Small intestine (tissue), 7 donors: Measurements from ENCODE around the gene ACSS3. TPM values are rescaled to one million over a fixed set of nuclear protein-coding genes. Genes with fewer than 3 reads are reported as not detected.

ENCODE experiments used
- DNase-seq, 2 donors: peaks; one replicate each; pipeline versions ENCODE4 v3.0.0 to v3.0.0-alpha.2; 2013
- FAIRE-seq: peaks from 2 replicates; lab custom pipeline; 2012; peaks lifted over from hg19 to GRCh38; lab: Jason Lieb, UNC
- H3K27ac ChIP-seq, 3 donors: one replicate each; pipeline ENCODE4 v1.5.1; 2013; ENCODE audit warnings: low read length in 2 of 3, mild to moderate bottlenecking in 2 of 3, control low read depth in 1 of 3, inconsistent platforms in 1 of 3, low read depth in 1 of 3, moderate library complexity in 1 of 3
- H3K27me3 ChIP-seq, 3 donors: one replicate each; pipeline ENCODE4 v1.6.1; 2013; ENCODE audit warnings: low read length in 3 of 3, inconsistent platforms in 1 of 3; ENCODE audit not compliant: control insufficient read depth in 3 of 3, insufficient read depth in 3 of 3
- H3K36me3 ChIP-seq, 3 donors: one replicate each; pipeline ENCODE4 v1.6.1; 2013; ENCODE audit warnings: low read length in 3 of 3, inconsistent platforms in 1 of 3, low read depth in 1 of 3, mild to moderate bottlenecking in 1 of 3, moderate library complexity in 1 of 3; ENCODE audit not compliant: control insufficient read depth in 3 of 3, insufficient read depth in 2 of 3
- H3K4me1 ChIP-seq, 3 donors: one replicate each; pipeline ENCODE4 v1.6.1; 2013; ENCODE audit warnings: low read length in 2 of 3, inconsistent platforms in 1 of 3, low read depth in 1 of 3, mild to moderate bottlenecking in 1 of 3, moderate library complexity in 1 of 3; ENCODE audit not compliant: control insufficient read depth in 3 of 3, insufficient read depth in 2 of 3
- H3K4me3 ChIP-seq, 3 donors: one replicate each; pipeline ENCODE4 v1.5.1; 2013; ENCODE audit warnings: low read length in 3 of 3, control low read depth in 1 of 3, inconsistent platforms in 1 of 3, low read depth in 1 of 3, mild to moderate bottlenecking in 1 of 3, moderate library complexity in 1 of 3
- H3K9me3 ChIP-seq, 2 donors: one replicate each; pipeline ENCODE4 v1.6.1; 2013; ENCODE audit warnings: low read depth in 1 of 2, low read length in 1 of 2; ENCODE audit not compliant: control insufficient read depth in 2 of 2, insufficient read depth in 1 of 2
- WGBS, 3 donors: extraction: QIAGEN DNeasy Blood & Tissue Kit; methylation state at CpG; one replicate each; pipeline ENCODE4 v1.1.7; 2013; 5-methylcytosine and 5-hydroxymethylcytosine counted together
- polyA plus RNA-seq, 4 donors: library from polyadenylated mRNA; stranded (reverse) in 3 of 4; unstranded in 1 of 4; fragments of 200-250 nt in 3 of 4; fragments of 120-200 nt in 1 of 4; gene quantifications; one replicate each; pipeline versions ENCODE4 v1.2.1 to v1.2.3, GENCODE V29; 2013
- donor health status: healthy with polysubstance abuse.
- donor health status: control.
- donor health status: control.
- donor health status: Bipolar disorder and iron deficiency.
- donor health status: healthy.

Gene ACSS3
- polyA plus RNA-seq, 4 donors: 0.22 to 6.2 (median 0.95) TPM

DNA sequence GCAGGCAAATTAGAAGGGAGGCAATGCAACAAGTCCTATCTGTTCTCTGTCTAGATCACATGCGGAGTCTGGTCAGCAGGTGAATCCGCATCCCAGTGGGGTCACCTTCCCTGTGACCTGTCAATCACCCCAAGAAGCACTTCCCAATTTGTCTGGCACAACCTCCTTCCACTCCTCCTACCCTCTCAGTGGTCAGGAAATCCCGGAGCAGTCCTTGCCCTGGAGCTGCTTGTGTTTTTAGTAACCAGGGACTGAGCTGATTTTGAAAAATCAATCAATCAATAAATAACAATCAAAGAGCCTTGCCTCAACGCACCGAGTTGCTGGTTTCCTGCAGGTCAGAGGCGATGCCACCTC is 572 bp upstream of the ACSS3 start:
- peak overlapping the region in 1 of 3 donors; percentile 51 for H3K4me3 ChIP-seq
- FAIRE-seq (no peak), DNase-seq (peak in 1 of 2 donors; percentile 37)
- H3K27me3 ChIP-seq: peaks cover 0 to 9% (median 3%) of the 10 kb centered on the region in 3 donors
- H3K9me3 ChIP-seq: no peaks in the 10 kb centered on the region
- peaks cover 0 to 10% (median 0%) of the 10 kb centered on the region in 3 donors for H3K4me1 ChIP-seq
- H3K27ac ChIP-seq: peak overlapping the region in 1 of 3 donors; percentile 12
- 18 to 24% (median 21%) methylated on average over 6 of the region's 6 CpGs for whole genome bisulfite sequencing, 3 donors
- no peaks in the 10 kb centered on the region for H3K36me3 ChIP-seq

GRCh38 chr12:81078469-81079196 is 754 bp downstream of the ACSS3 start:
- FAIRE-seq (no peak), DNase-seq (peak in 1 of 2 donors; percentile 19)
- H3K4me1 ChIP-seq: peaks cover 0 to 10% (median 0%) of the 10 kb centered on the region in 3 donors
- no peaks in the 10 kb centered on the region for H3K9me3 ChIP-seq
- no peaks in the 10 kb centered on the region for H3K36me3 ChIP-seq
- 29 to 35% (median 34%) methylated on average over 10 of the region's 10 CpGs for WGBS, 3 donors
- H3K27me3 ChIP-seq: peaks cover 0 to 9% (median 3%) of the 10 kb centered on the region in 3 donors
- H3K4me3 ChIP-seq: peak overlapping the region in 2 of 3 donors; percentile 30 to 51
- peak overlapping the region in 1 of 3 donors; percentile 79 for H3K27ac ChIP-seq

DNA sequence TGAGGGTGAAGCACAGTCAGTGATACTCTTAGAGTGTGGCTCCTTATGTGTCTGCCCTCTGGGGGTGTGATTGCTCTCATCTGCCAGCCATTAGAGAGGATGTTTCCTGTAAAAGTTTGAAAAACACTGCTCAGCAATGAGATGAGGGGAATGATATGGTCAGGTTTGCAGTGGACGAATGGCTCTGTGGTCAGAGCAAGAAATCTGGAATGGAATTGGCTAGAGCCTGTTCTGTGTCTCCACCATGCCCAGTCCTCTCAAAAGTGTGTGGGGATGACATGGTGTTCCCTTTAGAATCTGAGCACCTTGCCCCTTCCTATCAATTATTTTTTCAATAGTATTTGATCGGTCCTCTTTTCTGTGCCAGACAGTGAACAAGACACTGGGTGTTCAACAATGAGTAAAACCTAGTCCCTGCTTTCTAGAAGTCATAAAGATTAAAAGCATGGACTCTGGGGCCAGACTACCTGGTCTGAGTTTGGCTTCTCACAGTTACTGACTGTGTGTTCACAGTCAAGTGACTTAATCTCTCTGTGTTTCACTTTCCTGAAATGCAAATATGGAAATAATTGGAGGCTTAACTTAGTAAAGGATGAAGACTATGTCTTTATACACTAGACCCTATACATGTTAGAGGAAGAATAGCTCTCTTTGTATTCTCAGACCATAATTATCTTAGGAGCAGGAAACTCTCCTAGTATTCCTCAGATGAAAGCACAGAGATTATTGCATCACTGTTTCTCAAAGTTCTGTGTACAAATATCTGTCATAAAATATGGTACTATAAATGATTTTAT is 1.6 kb downstream of the ACSS3 start:
- peaks cover 0 to 10% (median 0%) of the 10 kb centered on the region in 3 donors for H3K4me1 ChIP-seq
- no peaks in the 10 kb centered on the region for H3K9me3 ChIP-seq
- no peak overlapping the region for H3K4me3 ChIP-seq
- peaks cover 0 to 9% (median 3%) of the 10 kb centered on the region in 3 donors for H3K27me3 ChIP-seq
- H3K27ac ChIP-seq: no peak overlapping the region
- WGBS, 3 donors: 62 to 74% (median 72%) methylated on average over 2 of the region's 2 CpGs
- FAIRE-seq (no peak), DNase-seq (peak in 1 of 2 donors; percentile 21)
- H3K36me3 ChIP-seq: no peaks in the 10 kb centered on the region

DNA sequence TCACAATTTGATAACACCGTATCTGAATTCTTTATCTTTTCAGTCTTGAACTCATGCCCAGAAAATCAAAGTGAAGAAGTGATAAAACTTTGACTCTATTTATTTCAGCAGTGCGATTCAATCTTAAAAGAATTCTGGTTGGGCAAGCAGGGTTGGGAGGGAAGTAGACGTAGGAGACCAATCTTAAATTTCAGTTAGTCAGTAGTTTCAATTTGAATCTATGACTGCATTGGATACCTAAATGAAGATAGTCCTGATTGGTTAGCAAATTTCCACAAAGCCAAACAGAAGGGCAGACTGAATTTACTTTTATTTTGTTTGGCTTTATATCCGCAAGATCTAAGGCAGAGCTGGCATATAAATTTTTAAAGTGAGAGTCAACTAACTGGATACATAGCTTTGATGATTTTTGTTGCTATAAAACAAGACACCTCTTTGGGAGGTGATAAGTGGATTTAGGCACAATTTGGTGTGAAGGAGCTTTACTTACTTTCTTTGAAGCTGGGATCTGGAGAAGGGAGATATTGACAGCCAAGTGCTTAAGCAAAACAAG is 2.6 kb downstream of the ACSS3 start:
- Histone ChIP-seq H3K36me3 (no peaks in the 10 kb centered on the region), H3K4me1 (peaks cover 0 to 10% (median 0%) of the 10 kb centered on the region in 3 donors), H3K27me3 (peaks cover 0 to 9% (median 3%) of the 10 kb centered on the region in 3 donors), H3K27ac (no peak overlapping the region), H3K4me3 (no peak overlapping the region), H3K9me3 (no peaks in the 10 kb centered on the region)
- FAIRE-seq (no peak), DNase-seq (no peak)
- WGBS, 3 donors: 28 to 39% (median 34%) methylated on average over 4 of the region's 4 CpGs

- FAIRE-seq (no peak), DNase-seq (no peak)
- peaks cover 0 to 10% (median 0%) of the 10 kb centered on the region in 3 donors for H3K4me1 ChIP-seq
- no peak overlapping the region for H3K4me3 ChIP-seq
- no peaks in the 10 kb centered on the region for H3K36me3 ChIP-seq
- H3K9me3 ChIP-seq: no peaks in the 10 kb centered on the region
- peaks cover 0 to 9% (median 3%) of the 10 kb centered on the region in 3 donors for H3K27me3 ChIP-seq
- H3K27ac ChIP-seq: no peak overlapping the region
- WGBS, 3 donors: 71 to 84% (median 74%) methylated on average over 1 of the region's 1 CpG
Measured at GRCh38 chr12:81081726-81082125, 3.8 kb downstream of the ACSS3 start.

- no peaks in the 10 kb centered on the region for H3K36me3 ChIP-seq
- no peak overlapping the region for H3K4me3 ChIP-seq
- peaks cover 0 to 6% (median 0%) of the 10 kb centered on the region in 3 donors for H3K4me1 ChIP-seq
- no peaks in the 10 kb centered on the region for H3K9me3 ChIP-seq
- FAIRE-seq: no peak
- H3K27me3 ChIP-seq: peaks cover 0 to 2% (median 0%) of the 10 kb centered on the region in 3 donors
- no peak for DNase-seq
- WGBS, 3 donors: 81 to 100% (median 82%) methylated on average over 1 of the region's 1 CpG
- H3K27ac ChIP-seq: no peak overlapping the region
Measured at GRCh38 chr12:81083018-81083417, 5.1 kb downstream of the ACSS3 start.

- H3K9me3 ChIP-seq: no peaks in the 10 kb centered on the region
- H3K4me3 ChIP-seq: no peak overlapping the region
- H3K36me3 ChIP-seq: no peaks in the 10 kb centered on the region
- FAIRE-seq (no peak), DNase-seq (no peak)
- no peak overlapping the region for H3K27ac ChIP-seq
- no peaks in the 10 kb centered on the region for H3K4me1 ChIP-seq
- H3K27me3 ChIP-seq: no peaks in the 10 kb centered on the region
- 81 to 85% (median 84%) methylated on average over 7 of the region's 7 CpGs for WGBS, 3 donors
Measured at GRCh38 chr12:81083906-81084513, 6.1 kb downstream of the ACSS3 start.

- Histone ChIP-seq H3K4me1 (no peaks in the 10 kb centered on the region), H3K36me3 (no peaks in the 10 kb centered on the region), H3K27ac (no peak overlapping the region), H3K4me3 (no peak overlapping the region), H3K27me3 (no peaks in the 10 kb centered on the region), H3K9me3 (no peaks in the 10 kb centered on the region)
- FAIRE-seq: no peak
- WGBS, 3 donors: 41 to 60% (median 55%) methylated on average over 1 of the region's 1 CpG
- no peak for DNase-seq
Measured at GRCh38 chr12:81084811-81085350, 7.0 kb downstream of the ACSS3 start.
